Fibroblast of skin of left quadriceps (primary cell): Measurements from ENCODE around the gene UNC5B.
"Not testable (repeated sequence)": the region's sequence is repeated elsewhere in the genome, so short reads cannot be mapped to it uniquely, and the experiment has no call there.

Experiments
- DNase-seq, 2 experiments: peaks; one replicate each; pipeline ENCODE4 v3.0.0-alpha.2; 2013; ENCODE audit warnings: low read depth in 2 of 2

Gene UNC5B

GRCh38 chr10:71283410-71283809 lies 71.0 kb downstream of the UNC5B start:
- DNase-seq, result no peak

- DNase-seq, result no peak
These were observed 71.5 kb downstream of the UNC5B start for GRCh38 chr10:71283876-71284275.

- DNase-seq, result no peak
These were observed 72.3 kb downstream of the UNC5B start for GRCh38 chr10:71284544-71285179.

GRCh38 chr10:71285180-71285545 lies 72.8 kb downstream of the UNC5B start:
- DNase-seq, result no peak

- no peak for DNase-seq
These were observed 73.6 kb downstream of the UNC5B start for GRCh38 chr10:71285986-71286385.

- DNase-seq, result no peak
These were observed 74.3 kb downstream of the UNC5B start for GRCh38 chr10:71286521-71287294.

GRCh38 chr10:71287456-71287855 lies 75.1 kb downstream of the UNC5B start:
- no peak for DNase-seq

GRCh38 chr10:71288461-71288860 lies 76.1 kb downstream of the UNC5B start:
- DNase-seq, result no peak

- no peak for DNase-seq
These were observed 77.2 kb downstream of the UNC5B start for GRCh38 chr10:71289421-71290130.

- no peak for DNase-seq
These were observed 78.0 kb downstream of the UNC5B start for GRCh38 chr10:71290331-71290730.

- DNase-seq, result no peak
These were observed 78.6 kb downstream of the UNC5B start for GRCh38 chr10:71290806-71291527.

GRCh38 chr10:71291528-71291900 lies 79.1 kb downstream of the UNC5B start:
- DNase-seq, result no peak

- DNase-seq, result no peak
These were observed 80.5 kb downstream of the UNC5B start for GRCh38 chr10:71292624-71293445.

GRCh38 chr10:71293446-71294084 lies 81.2 kb downstream of the UNC5B start:
- DNase-seq, result no peak

- no peak for DNase-seq
These were observed 81.8 kb downstream of the UNC5B start for GRCh38 chr10:71294091-71294561.

GRCh38 chr10:71294856-71295255 lies 82.5 kb downstream of the UNC5B start:
- DNase-seq, result no peak

GRCh38 chr10:71295641-71296040 lies 83.3 kb downstream of the UNC5B start:
- no peak for DNase-seq

GRCh38 chr10:71296086-71296485 lies 83.7 kb downstream of the UNC5B start:
- no peak for DNase-seq

- DNase-seq, result not testable (repeated sequence)
These were observed 84.4 kb downstream of the UNC5B start for GRCh38 chr10:71296811-71297210.

- no peak for DNase-seq
These were observed 85.0 kb downstream of the UNC5B start for GRCh38 chr10:71297343-71297742.
